HG03039 (cell line): ENCODE data around the gene SH3PXD2A.

Experiments
- ATAC-seq: cut with Tn5 transposase; IDR thresholded peaks from one replicate; pipeline ENCODE4 v1.9.1; 2021; ENCODE audit warnings: mild to moderate bottlenecking, moderate library complexity; ENCODE audit not compliant: unreplicated experiment

The SH3PXD2A gene

GRCh38 chr10:103552856-103553742, 302.3 kb downstream of the SH3PXD2A start:
- no peak for ATAC-seq

- ATAC-seq = no peak
These were observed 303.5 kb downstream of the SH3PXD2A start for GRCh38 chr10:103551619-103552602.

- ATAC-seq = no peak
These were observed 305.1 kb downstream of the SH3PXD2A start for GRCh38 chr10:103550229-103550628.

GRCh38 chr10:103549349-103549685, 306.1 kb downstream of the SH3PXD2A start:
- no peak for ATAC-seq

GRCh38 chr10:103548581-103549348, 306.6 kb downstream of the SH3PXD2A start:
- no peak for ATAC-seq

GRCh38 chr10:103548006-103548405, 307.4 kb downstream of the SH3PXD2A start:
- no peak for ATAC-seq

- ATAC-seq = no peak
These were observed 307.9 kb downstream of the SH3PXD2A start for GRCh38 chr10:103547391-103547946.

GRCh38 chr10:103546401-103546800, 309.0 kb downstream of the SH3PXD2A start:
- ATAC-seq = no peak

GRCh38 chr10:103545771-103546281, 309.6 kb downstream of the SH3PXD2A start:
- no peak for ATAC-seq

GRCh38 chr10:103545366-103545765, 310.0 kb downstream of the SH3PXD2A start:
- ATAC-seq = no peak

- no peak for ATAC-seq
These were observed 310.6 kb downstream of the SH3PXD2A start for GRCh38 chr10:103544657-103545310.
